ENCODE results near the gene MYO3B. TPM values are rescaled to one million over a fixed set of nuclear protein-coding genes. Genes with fewer than 3 reads are reported as not detected.
A peak's percentile ranks its signal among the peaks of the same experiment; 100 is the strongest.

The MYO3B gene
- total and polyA plus RNA-seq, 2 donors = 0.64 to 0.71 TPM

GRCh38 chr2:170401187-170401586, 223.2 kb downstream of the MYO3B start:
- Histone ChIP-seq H3K4me1 (ENCODE audit: control insufficient read depth in 2 of 2, insufficient read depth in 2 of 2, low read length in 2 of 2) (no peaks in the 10 kb centered on the region), H3K27ac (ENCODE audit: low read depth in 1 of 2, low read length in 1 of 2) (no peak overlapping the region), H3K27me3 (ENCODE audit: control insufficient read depth in 2 of 2, insufficient read depth in 1 of 2, low read length in 1 of 2) (peaks cover 0 to 3% of the 10 kb centered on the region in 2 donors), H3K4me3 (ENCODE audit: low read length in 2 of 2) (no peak overlapping the region), H3K9me3 (ENCODE audit: control insufficient read depth in 2 of 2, insufficient read depth in 1 of 2, low read length in 1 of 2) (no peaks in the 10 kb centered on the region), H3K36me3 (ENCODE audit: control insufficient read depth in 2 of 2, insufficient read depth in 2 of 2, low read length in 1 of 2) (no peaks in the 10 kb centered on the region)
- 97% methylated on average over 3 of the region's 3 CpGs for WGBS
- no peak for DNase-seq (ENCODE audit: low read depth in 6 of 9, low spot score in 9 of 9)

- no peak for DNase-seq (ENCODE audit: low read depth in 6 of 9, low spot score in 9 of 9)
- no peak overlapping the region for H3K4me3 ChIP-seq (ENCODE audit: low read length in 2 of 2)
- H3K9me3 ChIP-seq (ENCODE audit: control insufficient read depth in 2 of 2, insufficient read depth in 1 of 2, low read length in 1 of 2) = no peaks in the 10 kb centered on the region
- H3K27ac ChIP-seq (ENCODE audit: low read depth in 1 of 2, low read length in 1 of 2) = no peak overlapping the region
- 89% methylated on average over 3 of the region's 3 CpGs for WGBS
- H3K36me3 ChIP-seq (ENCODE audit: control insufficient read depth in 2 of 2, insufficient read depth in 2 of 2, low read length in 1 of 2) = no peaks in the 10 kb centered on the region
- H3K4me1 ChIP-seq (ENCODE audit: control insufficient read depth in 2 of 2, insufficient read depth in 2 of 2, low read length in 2 of 2) = peaks cover 0 to 4% of the 10 kb centered on the region in 2 donors
- H3K27me3 ChIP-seq (ENCODE audit: control insufficient read depth in 2 of 2, insufficient read depth in 1 of 2, low read length in 1 of 2) = peaks cover 5 to 12% of the 10 kb centered on the region in 2 donors
Measured at GRCh38 chr2:170404846-170405245, 226.9 kb downstream of the MYO3B start.

- Histone ChIP-seq H3K27me3 (ENCODE audit: control insufficient read depth in 2 of 2, insufficient read depth in 1 of 2, low read length in 1 of 2) (peaks cover 5 to 12% of the 10 kb centered on the region in 2 donors), H3K9me3 (ENCODE audit: control insufficient read depth in 2 of 2, insufficient read depth in 1 of 2, low read length in 1 of 2) (no peaks in the 10 kb centered on the region), H3K4me3 (ENCODE audit: low read length in 2 of 2) (no peak overlapping the region), H3K36me3 (ENCODE audit: control insufficient read depth in 2 of 2, insufficient read depth in 2 of 2, low read length in 1 of 2) (no peaks in the 10 kb centered on the region), H3K27ac (ENCODE audit: low read depth in 1 of 2, low read length in 1 of 2) (no peak overlapping the region), H3K4me1 (ENCODE audit: control insufficient read depth in 2 of 2, insufficient read depth in 2 of 2, low read length in 2 of 2) (peaks cover 0 to 4% of the 10 kb centered on the region in 2 donors)
- DNase-seq (ENCODE audit: low read depth in 6 of 9, low spot score in 9 of 9) = no peak
- WGBS = 91% methylated on average over 2 of the region's 2 CpGs
Measured at GRCh38 chr2:170405326-170405725, 227.4 kb downstream of the MYO3B start.

GRCh38 chr2:170408461-170409163, 230.7 kb downstream of the MYO3B start:
- Histone ChIP-seq H3K4me3 (ENCODE audit: low read length in 2 of 2) (no peak overlapping the region), H3K36me3 (ENCODE audit: control insufficient read depth in 2 of 2, insufficient read depth in 2 of 2, low read length in 1 of 2) (no peaks in the 10 kb centered on the region), H3K27ac (ENCODE audit: low read depth in 1 of 2, low read length in 1 of 2) (no peak overlapping the region), H3K27me3 (ENCODE audit: control insufficient read depth in 2 of 2, insufficient read depth in 1 of 2, low read length in 1 of 2) (peaks cover 5 to 9% of the 10 kb centered on the region in 2 donors), H3K9me3 (ENCODE audit: control insufficient read depth in 2 of 2, insufficient read depth in 1 of 2, low read length in 1 of 2) (no peaks in the 10 kb centered on the region), H3K4me1 (ENCODE audit: control insufficient read depth in 2 of 2, insufficient read depth in 2 of 2, low read length in 2 of 2) (peaks cover 0 to 4% of the 10 kb centered on the region in 2 donors)
- 36% methylated on average over 6 of the region's 6 CpGs for WGBS
- DNase-seq (ENCODE audit: low read depth in 6 of 9, low spot score in 9 of 9) = no peak

GRCh38 chr2:170409164-170409535, 231.2 kb downstream of the MYO3B start:
- no peak overlapping the region for H3K27ac ChIP-seq (ENCODE audit: low read depth in 1 of 2, low read length in 1 of 2)
- peaks cover 5 to 9% of the 10 kb centered on the region in 2 donors for H3K27me3 ChIP-seq (ENCODE audit: control insufficient read depth in 2 of 2, insufficient read depth in 1 of 2, low read length in 1 of 2)
- peak; percentile 34 to 87 (median 64) for DNase-seq (ENCODE audit: low read depth in 6 of 9, low spot score in 9 of 9)
- 5% methylated on average over 9 of the region's 9 CpGs for WGBS
- H3K36me3 ChIP-seq (ENCODE audit: control insufficient read depth in 2 of 2, insufficient read depth in 2 of 2, low read length in 1 of 2) = no peaks in the 10 kb centered on the region
- H3K9me3 ChIP-seq (ENCODE audit: control insufficient read depth in 2 of 2, insufficient read depth in 1 of 2, low read length in 1 of 2) = no peaks in the 10 kb centered on the region
- no peak overlapping the region for H3K4me3 ChIP-seq (ENCODE audit: low read length in 2 of 2)
- peaks cover 0 to 4% of the 10 kb centered on the region in 2 donors for H3K4me1 ChIP-seq (ENCODE audit: control insufficient read depth in 2 of 2, insufficient read depth in 2 of 2, low read length in 2 of 2)

GRCh38 chr2:170411660-170412059, 233.7 kb downstream of the MYO3B start:
- no peak for DNase-seq (ENCODE audit: low read depth in 6 of 9, low spot score in 9 of 9)
- no peaks in the 10 kb centered on the region for H3K9me3 ChIP-seq (ENCODE audit: control insufficient read depth in 2 of 2, insufficient read depth in 1 of 2, low read length in 1 of 2)

GRCh38 chr2:170420961-170421687, 243.2 kb downstream of the MYO3B start:
- H3K27ac ChIP-seq (ENCODE audit: low read depth in 1 of 2, low read length in 1 of 2) = no peak overlapping the region
- DNase-seq (ENCODE audit: low read depth in 6 of 9, low spot score in 9 of 9) = no peak
- peaks cover 0 to 2% of the 10 kb centered on the region in 2 donors for H3K27me3 ChIP-seq (ENCODE audit: control insufficient read depth in 2 of 2, insufficient read depth in 1 of 2, low read length in 1 of 2)
- H3K4me1 ChIP-seq (ENCODE audit: control insufficient read depth in 2 of 2, insufficient read depth in 2 of 2, low read length in 2 of 2) = no peaks in the 10 kb centered on the region
- H3K9me3 ChIP-seq (ENCODE audit: control insufficient read depth in 2 of 2, insufficient read depth in 1 of 2, low read length in 1 of 2) = no peaks in the 10 kb centered on the region
- H3K36me3 ChIP-seq (ENCODE audit: control insufficient read depth in 2 of 2, insufficient read depth in 2 of 2, low read length in 1 of 2) = no peaks in the 10 kb centered on the region
- 80% methylated on average over 11 of the region's 11 CpGs for WGBS
- no peak overlapping the region for H3K4me3 ChIP-seq (ENCODE audit: low read length in 2 of 2)

More at GRCh38 chr2:170411660-170412059, 233.7 kb downstream of the MYO3B start:
- peaks cover 5 to 9% of the 10 kb centered on the region in 2 donors for H3K27me3 ChIP-seq (ENCODE audit: control insufficient read depth in 2 of 2, insufficient read depth in 1 of 2, low read length in 1 of 2)
- H3K27ac ChIP-seq (ENCODE audit: low read depth in 1 of 2, low read length in 1 of 2) = no peak overlapping the region
- H3K4me1 ChIP-seq (ENCODE audit: control insufficient read depth in 2 of 2, insufficient read depth in 2 of 2, low read length in 2 of 2) = peaks cover 0 to 4% of the 10 kb centered on the region in 2 donors
- no peak overlapping the region for H3K4me3 ChIP-seq (ENCODE audit: low read length in 2 of 2)
- H3K36me3 ChIP-seq (ENCODE audit: control insufficient read depth in 2 of 2, insufficient read depth in 2 of 2, low read length in 1 of 2) = no peaks in the 10 kb centered on the region

- 96% methylated on average over 2 of the region's 2 CpGs for WGBS
- H3K36me3 ChIP-seq (ENCODE audit: control insufficient read depth in 2 of 2, insufficient read depth in 2 of 2, low read length in 1 of 2) = no peaks in the 10 kb centered on the region
- H3K4me3 ChIP-seq (ENCODE audit: low read length in 2 of 2) = no peak overlapping the region
- peaks cover 0 to 2% of the 10 kb centered on the region in 2 donors for H3K27me3 ChIP-seq (ENCODE audit: control insufficient read depth in 2 of 2, insufficient read depth in 1 of 2, low read length in 1 of 2)
- DNase-seq (ENCODE audit: low read depth in 6 of 9, low spot score in 9 of 9) = no peak
- H3K9me3 ChIP-seq (ENCODE audit: control insufficient read depth in 2 of 2, insufficient read depth in 1 of 2, low read length in 1 of 2) = no peaks in the 10 kb centered on the region
- no peaks in the 10 kb centered on the region for H3K4me1 ChIP-seq (ENCODE audit: control insufficient read depth in 2 of 2, insufficient read depth in 2 of 2, low read length in 2 of 2)
- H3K27ac ChIP-seq (ENCODE audit: low read depth in 1 of 2, low read length in 1 of 2) = no peak overlapping the region
Measured at GRCh38 chr2:170423919-170424318, 246.0 kb downstream of the MYO3B start.

GRCh38 chr2:170425281-170425751, 247.4 kb downstream of the MYO3B start:
- H3K36me3 ChIP-seq (ENCODE audit: control insufficient read depth in 2 of 2, insufficient read depth in 2 of 2, low read length in 1 of 2) = no peaks in the 10 kb centered on the region
- WGBS = 85% methylated on average over 2 of the region's 2 CpGs
- no peak overlapping the region for H3K4me3 ChIP-seq (ENCODE audit: low read length in 2 of 2)
- H3K9me3 ChIP-seq (ENCODE audit: control insufficient read depth in 2 of 2, insufficient read depth in 1 of 2, low read length in 1 of 2) = no peaks in the 10 kb centered on the region
- DNase-seq (ENCODE audit: low read depth in 6 of 9, low spot score in 9 of 9) = no peak
- no peaks in the 10 kb centered on the region for H3K4me1 ChIP-seq (ENCODE audit: control insufficient read depth in 2 of 2, insufficient read depth in 2 of 2, low read length in 2 of 2)
- H3K27ac ChIP-seq (ENCODE audit: low read depth in 1 of 2, low read length in 1 of 2) = no peak overlapping the region
- peaks cover 0 to 2% of the 10 kb centered on the region in 2 donors for H3K27me3 ChIP-seq (ENCODE audit: control insufficient read depth in 2 of 2, insufficient read depth in 1 of 2, low read length in 1 of 2)
